SK-N-SH (cell line): ENCODE data around the gene OSBP2. TPM values are rescaled to one million over a fixed set of nuclear protein-coding genes. Genes with fewer than 3 reads are reported as not detected.

Source experiments
- CTCF ChIA-PET: fragments of 300-600, 350-600 bp; formaldehyde crosslinking; extraction: SDS; loops from one replicate; lab custom pipeline; 2021; lab: Yijun Ruan, JAX
- POLR2A ChIA-PET: fragments of 350-600 bp; sonication (Branson Sonifier 250); formaldehyde crosslinking; extraction: SDS; loops from one replicate; lab custom pipeline; 2020; ENCODE audit warnings: antibody characterized with exemption, inconsistent platforms; lab: Yijun Ruan, JAX
- DNase-seq: peaks from one replicate; pipeline ENCODE4 v3.0.0; 2012
- H2AFZ ChIP-seq: fragments of 200-600 bp; sonication (generic); 2 replicates; pipeline ENCODE4 v1.8.1; 2016; ENCODE audit warnings: antibody characterized with exemption, mild to moderate bottlenecking, low read depth
- H3F3A ChIP-seq: fragments of 200-600 bp; sonication (generic); replicated peaks from 2 replicates; pipeline ENCODE3; 2016; ENCODE audit warnings: antibody characterized with exemption, mild to moderate bottlenecking; ENCODE audit not compliant: insufficient read depth
- H3K27ac ChIP-seq, 2 experiments: fragments of 200-500 bp in 1 of 2; fragments of 200-600 bp in 1 of 2; sonication (Bioruptor generic) in 1 of 2; sonication (generic), shearing (Covaris generic) in 1 of 2; 2 replicates each; pipeline versions ENCODE4 v1.5.1 to v1.6.1; 2014 to 2016; ENCODE audit warnings: low read depth in 2 of 2, inconsistent platforms in 1 of 2, low read length in 1 of 2, mild to moderate bottlenecking in 1 of 2, mixed read lengths in 1 of 2
- H3K27me3 ChIP-seq: fragments of 200-600 bp; sonication (generic), shearing (Covaris generic); 2 replicates; pipeline ENCODE4 v1.6.1; 2016; ENCODE audit warnings: mixed run types; ENCODE audit not compliant: insufficient read depth
- H3K36me3 ChIP-seq, 2 experiments: fragments of 200-500 bp in 1 of 2; fragments of 200-600 bp in 1 of 2; sonication (Bioruptor generic) in 1 of 2; sonication (generic) in 1 of 2; replicated peaks in 1 of 2; 2 replicates each; pipeline versions ENCODE3 to v1.5.1; 2014 to 2016; ENCODE audit warnings: low read length in 1 of 2, mild to moderate bottlenecking in 1 of 2; ENCODE audit not compliant: insufficient read depth in 2 of 2, control insufficient read depth in 1 of 2
- H3K4me1 ChIP-seq, 2 experiments: fragments of 200-500 bp in 1 of 2; fragments of 200-600 bp in 1 of 2; sonication (Bioruptor generic) in 1 of 2; sonication (generic), shearing (Covaris generic) in 1 of 2; 2 replicates each; pipeline versions ENCODE4 v1.5.1 to v1.6.1; 2014 to 2016; ENCODE audit warnings: low read depth in 1 of 2, low read length in 1 of 2, mixed run types in 1 of 2; ENCODE audit not compliant: insufficient read depth in 2 of 2, control insufficient read depth in 1 of 2
- H3K4me2 ChIP-seq: fragments of 200-600 bp; sonication (generic), shearing (Covaris generic); 2 replicates; pipeline ENCODE4 v1.6.1; 2017; ENCODE audit warnings: mixed run types
- H3K4me3 ChIP-seq, 2 experiments: fragments of 200-500 bp in 1 of 2; fragments of 200-600 bp in 1 of 2; sonication (Bioruptor generic) in 1 of 2; sonication (generic), shearing (Covaris generic) in 1 of 2; 2 replicates each; pipeline versions ENCODE4 v1.5.1 to v1.8.1; 2014 to 2016; ENCODE audit warnings: low read depth in 2 of 2, inconsistent platforms in 1 of 2, low read length in 1 of 2, mild to moderate bottlenecking in 1 of 2, mixed read lengths in 1 of 2, moderate library complexity in 1 of 2
- H3K79me2 ChIP-seq: fragments of 200-600 bp; sonication (generic); 2 replicates; pipeline ENCODE4 v1.8.1; 2017; ENCODE audit warnings: mild to moderate bottlenecking; ENCODE audit not compliant: insufficient read depth
- H3K9ac ChIP-seq: fragments of 200-600 bp; sonication (generic); 2 replicates; pipeline ENCODE4 v1.6.1; 2017; ENCODE audit warnings: mixed run types
- H3K9me2 ChIP-seq: fragments of 200-600 bp; sonication (generic); 2 replicates; pipeline ENCODE4 v1.6.1; 2017; ENCODE audit warnings: mixed run types
- H3K9me3 ChIP-seq: fragments of 200-600 bp; sonication (generic); 2 replicates; pipeline ENCODE4 v1.6.1; 2017; ENCODE audit warnings: mixed run types, mild to moderate bottlenecking, moderate library complexity
- H4K20me1 ChIP-seq: fragments of 200-600 bp; sonication (generic); 2 replicates; pipeline ENCODE4 v1.6.1; 2017; ENCODE audit warnings: mild to moderate bottlenecking, mixed run types; ENCODE audit not compliant: insufficient read depth
- CTCF ChIP-seq: fragments of 200-600 bp; sonication (generic); IDR thresholded peaks from 2 replicates; pipeline ENCODE4 v1.6.1; 2017; ENCODE audit warnings: antibody characterized with exemption, mild to moderate bottlenecking, moderate library complexity
- FOSL2 ChIP-seq: IDR thresholded peaks from 2 replicates; pipeline ENCODE4 v1.4.0; 2012; ENCODE audit warnings: low read depth, mild to moderate bottlenecking, moderate library complexity, borderline replicate concordance
- FOXJ3 ChIP-seq: sonication (generic); formaldehyde crosslinking; IDR thresholded peaks from 2 replicates; pipeline ENCODE4 v1.5.1; 2020; ENCODE audit warnings: mild to moderate bottlenecking, missing genetic modification reagents
- FOXM1 ChIP-seq: IDR thresholded peaks from 2 replicates; pipeline ENCODE4 v1.4.0; 2012; ENCODE audit warnings: low read depth, mild to moderate bottlenecking
- GABPA ChIP-seq: IDR thresholded peaks from 2 replicates; pipeline ENCODE4 v1.4.0; 2012; ENCODE audit warnings: low read depth, mild to moderate bottlenecking
- GATA2 ChIP-seq: sonication (generic); formaldehyde crosslinking; IDR thresholded peaks from 2 replicates; pipeline ENCODE4 v1.5.0; 2020; ENCODE audit warnings: mild to moderate bottlenecking, missing genetic modification reagents
- MEF2A ChIP-seq: IDR thresholded peaks from 2 replicates; pipeline ENCODE4 v1.4.0; 2012; ENCODE audit warnings: low read depth, borderline replicate concordance
- NRF1 ChIP-seq: IDR thresholded peaks from 2 replicates; pipeline ENCODE4 v1.6.1; 2012; ENCODE audit warnings: low read depth, mild to moderate bottlenecking, low read length
- RCOR1 ChIP-seq: fragments of 150-350 bp; IDR thresholded peaks from 2 replicates; pipeline ENCODE4 v1.6.1; 2017; ENCODE audit warnings: antibody characterized with exemption, low read length
- RFX5 ChIP-seq: IDR thresholded peaks from 2 replicates; pipeline ENCODE4 v1.6.1; 2012; ENCODE audit warnings: mild to moderate bottlenecking, improper control_type of control experiment, low read length
- ZBTB33 ChIP-seq: IDR thresholded peaks from 2 replicates; pipeline ENCODE4 v1.4.0; 2012; ENCODE audit warnings: low read depth, borderline replicate concordance
- WGBS: methylation state at CpG from one replicate; pipeline ENCODE4 v1.1.6; 2017; ENCODE audit warnings: low lambda C conversion rate; 5-methylcytosine and 5-hydroxymethylcytosine counted together
- polyA plus RNA-seq, 3 experiments: library from polyadenylated mRNA; depleted of rRNA; stranded (reverse); fragments of >200 nt; gene quantifications; 2 replicates each; pipeline ENCODE4 v1.2.3, GENCODE V29; 2012

The OSBP2 gene
- polyA plus RNA-seq, 1 of the 3 experiments (the other 2 are of a cell fraction): 3.1 TPM

- H3K4me1 ChIP-seq: no peaks in the 10 kb centered on the region
- peaks cover 16 to 77% of the 10 kb centered on the region in 2 experiments for H3K36me3 ChIP-seq
- no peak overlapping the region for H3K4me2 ChIP-seq
- no peaks in the 10 kb centered on the region for H3F3A ChIP-seq
- H3K9me2 ChIP-seq: no peaks in the 10 kb centered on the region
- H3K9me3 ChIP-seq: no peaks in the 10 kb centered on the region
- no peak for DNase-seq
- CTCF ChIA-PET: interaction anchor here (1.0 to 2.0 kb wide), 6 partner anchors 8 to 166 kb away, joined by 3 to 8 read pairs (median 4); no protein-coding TSS in a partner anchor
- H3K9ac ChIP-seq: no peak overlapping the region
- H3K27me3 ChIP-seq: no peaks in the 10 kb centered on the region
- no peak overlapping the region for H3K4me3 ChIP-seq
- TF ChIP-seq MEF2A (no peak), ZBTB33 (no peak), CTCF (no peak), GABPA (no peak), FOSL2 (no peak), RFX5 (no peak), FOXM1 (no peak), GATA2 (no peak)
- H3K79me2 ChIP-seq: no peaks in the 10 kb centered on the region
- POLR2A ChIA-PET: no interaction called here
- no peaks in the 10 kb centered on the region for H4K20me1 ChIP-seq
- WGBS: 100% methylated on average over 3 of the region's 3 CpGs
- no peak overlapping the region for H3K27ac ChIP-seq
- no peak overlapping the region for H2AFZ ChIP-seq
Observed at GRCh38 chr22:30930228-30930627, 235.6 kb downstream of the OSBP2 start.

- Histone ChIP-seq H3K9me3 (no peaks in the 10 kb centered on the region), H3K27me3 (no peaks in the 10 kb centered on the region), H3K9me2 (no peaks in the 10 kb centered on the region), H3K36me3 (peaks cover 22 to 83% of the 10 kb centered on the region in 2 experiments), H3K4me1 (no peaks in the 10 kb centered on the region), H4K20me1 (no peaks in the 10 kb centered on the region), H3K27ac (no peak overlapping the region), H3K4me3 (no peak overlapping the region), H3K79me2 (no peaks in the 10 kb centered on the region; the same call in 1 of the 2 replicates), H3K9ac (no peak overlapping the region), H2AFZ (no peak overlapping the region), H3K4me2 (no peak overlapping the region), H3F3A (no peaks in the 10 kb centered on the region)
- WGBS: 89% methylated on average over 4 of the region's 4 CpGs
- no peak for DNase-seq
- TF ChIP-seq RCOR1: no peak
- no peak for TF ChIP-seq GABPA
- no peak for TF ChIP-seq FOXJ3 (CRISPR knock-in tag)
- TF ChIP-seq NRF1: no peak
- POLR2A ChIA-PET: no interaction called here
- CTCF ChIA-PET: interaction anchor here (0.6 to 2.0 kb wide), 7 partner anchors 11 to 167 kb away, joined by 3 to 8 read pairs (median 3); no protein-coding TSS in a partner anchor
Observed at GRCh38 chr22:30931541-30932300, 237.0 kb downstream of the OSBP2 start.
